ENCODE results near the gene SV2C. TPM values are rescaled to one million over a fixed set of nuclear protein-coding genes. Genes with fewer than 3 reads are reported as not detected.
"Not testable (repeated sequence)": the region's sequence is repeated elsewhere in the genome, so short reads cannot be mapped to it uniquely, and the experiment has no call there.

Gene SV2C
- total RNA-seq, 1 experiment from 2014 or later, result not detected

DNA sequence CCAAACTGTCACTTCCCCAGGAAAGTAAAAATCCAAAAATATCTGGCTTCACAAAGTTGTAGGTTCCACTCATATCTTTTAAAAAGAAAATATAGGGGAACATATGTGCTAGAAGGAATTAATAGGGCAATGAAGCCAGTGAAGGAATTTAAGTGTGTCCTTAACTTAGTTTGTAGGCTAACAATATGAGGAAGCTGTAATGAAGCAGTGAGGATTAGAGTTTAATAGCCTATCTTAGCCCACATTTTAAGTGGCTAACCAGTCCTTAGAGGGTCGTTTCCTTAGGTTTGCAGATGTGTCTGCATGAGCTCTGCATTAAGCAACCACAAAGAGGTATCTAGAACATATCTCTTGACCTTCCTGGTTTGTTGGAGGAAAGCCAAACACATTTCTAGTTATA, 218.7 kb downstream of the SV2C start:
- BruUV-seq (replicated peaks); DNase-seq (ENCODE audit: low read depth, low spot score); CTCF ChIA-PET: not testable (repeated sequence)

DNA sequence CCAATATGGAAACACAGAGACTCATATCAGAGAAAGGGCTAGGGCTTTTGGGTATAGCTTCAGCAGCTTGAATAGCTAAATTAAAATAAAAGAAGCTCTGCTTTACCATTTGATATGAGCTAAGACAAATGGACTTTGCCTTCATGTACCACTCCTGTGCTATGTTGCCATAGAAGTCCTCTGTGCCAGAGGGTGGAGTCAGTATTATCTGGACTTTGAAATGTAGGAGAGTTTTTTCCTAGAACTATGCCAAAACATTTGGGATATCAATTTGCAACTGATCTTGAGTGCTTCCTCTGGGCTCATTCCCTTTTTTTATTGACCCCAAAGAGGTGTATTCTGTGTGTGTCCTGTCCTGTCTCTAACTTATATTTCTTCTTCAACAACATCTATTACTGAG, 219.5 kb downstream of the SV2C start:
- RAD21 ChIA-PET (ENCODE audit: low non-redundant PET in 1 of 2, low total read pairs in 2 of 2, uncharacterized antibody in 2 of 2, unreplicated experiment in 2 of 2); H3K27me3 ChIP-seq (ENCODE audit: insufficient read depth, low read length); ATAC-seq; H4K20me1 ChIP-seq (ENCODE audit: insufficient read depth); BruUV-seq (replicated peaks); H3K4me3 ChIP-seq (replicated peaks in 1 of 2; ENCODE audit: low read depth in 1 of 2, low read length in 2 of 2); H2AFZ ChIP-seq (ENCODE audit: low read depth, low read length, poor library complexity, severe bottlenecking); DNase-seq (ENCODE audit: low read depth, low spot score); H3K9me3 ChIP-seq (ENCODE audit: control insufficient read depth in 1 of 2, insufficient read depth in 1 of 2, low read depth in 1 of 2, low read length in 2 of 2); H3K27ac ChIP-seq (ENCODE audit: low read depth, low read length); POLR2A ChIA-PET; CTCF ChIA-PET; H3K9ac ChIP-seq (ENCODE audit: low read length); H3K36me3 ChIP-seq (ENCODE audit: control insufficient read depth in 1 of 2, insufficient read depth in 2 of 2, low read length in 2 of 2); intact Hi-C loops (cut with micrococcal nuclease); H3K9me2 ChIP-seq (ENCODE audit: insufficient read depth); H3K4me1 ChIP-seq (ENCODE audit: control insufficient read depth in 1 of 2, insufficient read depth in 2 of 2, low read length in 2 of 2); H3K4me2 ChIP-seq (ENCODE audit: low read length); H3K79me2 ChIP-seq (ENCODE audit: insufficient read depth, low read length): not testable (repeated sequence)

More for the DNA sequence above, 218.7 kb downstream of the SV2C start:
- H3K4me3 ChIP-seq (replicated peaks in 1 of 2; ENCODE audit: low read depth in 1 of 2, low read length in 2 of 2); intact Hi-C loops (cut with micrococcal nuclease); RAD21 ChIA-PET (ENCODE audit: low non-redundant PET in 1 of 2, low total read pairs in 2 of 2, uncharacterized antibody in 2 of 2, unreplicated experiment in 2 of 2); H3K4me2 ChIP-seq (ENCODE audit: low read length); H4K20me1 ChIP-seq (ENCODE audit: insufficient read depth); H3K27ac ChIP-seq (ENCODE audit: low read depth, low read length); ATAC-seq; H3K36me3 ChIP-seq (ENCODE audit: control insufficient read depth in 1 of 2, insufficient read depth in 2 of 2, low read length in 2 of 2); H3K27me3 ChIP-seq (ENCODE audit: insufficient read depth, low read length); H3K9me3 ChIP-seq (ENCODE audit: control insufficient read depth in 1 of 2, insufficient read depth in 1 of 2, low read depth in 1 of 2, low read length in 2 of 2); H3K9me2 ChIP-seq (ENCODE audit: insufficient read depth); H2AFZ ChIP-seq (ENCODE audit: low read depth, low read length, poor library complexity, severe bottlenecking); POLR2A ChIA-PET; H3K9ac ChIP-seq (ENCODE audit: low read length); H3K79me2 ChIP-seq (ENCODE audit: insufficient read depth, low read length); H3K4me1 ChIP-seq (ENCODE audit: control insufficient read depth in 1 of 2, insufficient read depth in 2 of 2, low read length in 2 of 2): not testable (repeated sequence)

DNA sequence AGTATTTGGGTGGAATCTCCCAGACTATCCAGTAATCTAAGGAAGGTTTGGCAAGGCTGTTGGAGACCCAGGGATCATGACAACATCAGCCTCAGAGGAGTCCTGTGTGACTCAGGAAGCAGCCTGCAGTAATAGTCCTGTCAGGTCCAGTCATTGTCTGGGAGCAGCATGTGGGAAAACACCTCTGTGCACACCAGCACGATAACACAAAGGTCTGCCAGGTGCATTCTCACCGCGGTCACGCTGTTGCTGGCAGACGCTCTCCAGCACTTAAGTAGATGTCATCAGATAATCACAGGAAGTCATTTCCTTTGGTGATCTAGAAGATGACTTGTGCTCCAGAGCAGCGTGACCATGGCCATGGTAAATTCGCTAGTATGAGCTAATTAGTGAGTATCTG, 220.7 kb downstream of the SV2C start:
- Histone ChIP-seq H3K4me1 (ENCODE audit: control insufficient read depth in 1 of 2, insufficient read depth in 2 of 2, low read length in 2 of 2) (no peaks in the 10 kb centered on the region), H3K36me3 (ENCODE audit: control insufficient read depth in 1 of 2, insufficient read depth in 2 of 2, low read length in 2 of 2) (no peaks in the 10 kb centered on the region), H3K9me3 (ENCODE audit: control insufficient read depth in 1 of 2, insufficient read depth in 1 of 2, low read depth in 1 of 2, low read length in 2 of 2) (no peaks in the 10 kb centered on the region), H3K79me2 (ENCODE audit: insufficient read depth, low read length) (no peaks in the 10 kb centered on the region), H3K27me3 (ENCODE audit: insufficient read depth, low read length) (no peaks in the 10 kb centered on the region), H3K9me2 (ENCODE audit: insufficient read depth) (no peaks in the 10 kb centered on the region), H4K20me1 (ENCODE audit: insufficient read depth) (no peaks in the 10 kb centered on the region), H3K4me2 (ENCODE audit: low read length) (no peak overlapping the region), H3K9ac (ENCODE audit: low read length) (no peak overlapping the region), H3K4me3 (replicated peaks in 1 of 2; ENCODE audit: low read depth in 1 of 2, low read length in 2 of 2) (no peak overlapping the region), H3K27ac (ENCODE audit: low read depth, low read length) (no peak overlapping the region), H2AFZ (ENCODE audit: low read depth, low read length, poor library complexity, severe bottlenecking) (no peak overlapping the region)
- ChIA-PET RAD21 (ENCODE audit: low non-redundant PET in 1 of 2, low total read pairs in 2 of 2, uncharacterized antibody in 2 of 2, unreplicated experiment in 2 of 2) (no interaction called here), CTCF (no interaction called here), POLR2A (no interaction called here)
- BruUV-seq (replicated peaks), result no TSS peak
- ATAC-seq (no peak), DNase-seq (ENCODE audit: low read depth, low spot score) (no peak)
- TF ChIP-seq JUND (IDR thresholded peaks at IDR 0.05) (no peak), SP1 (IDR thresholded peaks at IDR 0.05; ENCODE audit: low read depth) (no peak), EZH2phosphoT487 (IDR thresholded peaks at IDR 0.05; ENCODE audit: borderline replicate concordance) (no peak), ZNF274 (IDR thresholded peaks at IDR 0.05; ENCODE audit: low read depth, low read length) (no peak), POLR2A (IDR thresholded peaks at IDR 0.05; ENCODE audit: borderline replicate concordance, extremely low read depth, insufficient read depth, insufficient read length) (no peak), SRF (IDR thresholded peaks at IDR 0.05; ENCODE audit: low read depth) (no peak), SIN3A (IDR thresholded peaks at IDR 0.05; ENCODE audit: low read depth) (no peak)
- TF ChIP-seq, protein P1, sequence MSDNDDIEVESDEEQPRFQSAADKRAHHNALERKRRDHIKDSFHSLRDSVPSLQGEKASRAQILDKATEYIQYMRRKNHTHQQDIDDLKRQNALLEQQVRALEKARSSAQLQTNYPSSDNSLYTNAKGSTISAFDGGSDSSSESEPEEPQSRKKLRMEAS (IDR thresholded peaks at IDR 0.05), result no peak
- TF ChIP-seq, protein P2, sequence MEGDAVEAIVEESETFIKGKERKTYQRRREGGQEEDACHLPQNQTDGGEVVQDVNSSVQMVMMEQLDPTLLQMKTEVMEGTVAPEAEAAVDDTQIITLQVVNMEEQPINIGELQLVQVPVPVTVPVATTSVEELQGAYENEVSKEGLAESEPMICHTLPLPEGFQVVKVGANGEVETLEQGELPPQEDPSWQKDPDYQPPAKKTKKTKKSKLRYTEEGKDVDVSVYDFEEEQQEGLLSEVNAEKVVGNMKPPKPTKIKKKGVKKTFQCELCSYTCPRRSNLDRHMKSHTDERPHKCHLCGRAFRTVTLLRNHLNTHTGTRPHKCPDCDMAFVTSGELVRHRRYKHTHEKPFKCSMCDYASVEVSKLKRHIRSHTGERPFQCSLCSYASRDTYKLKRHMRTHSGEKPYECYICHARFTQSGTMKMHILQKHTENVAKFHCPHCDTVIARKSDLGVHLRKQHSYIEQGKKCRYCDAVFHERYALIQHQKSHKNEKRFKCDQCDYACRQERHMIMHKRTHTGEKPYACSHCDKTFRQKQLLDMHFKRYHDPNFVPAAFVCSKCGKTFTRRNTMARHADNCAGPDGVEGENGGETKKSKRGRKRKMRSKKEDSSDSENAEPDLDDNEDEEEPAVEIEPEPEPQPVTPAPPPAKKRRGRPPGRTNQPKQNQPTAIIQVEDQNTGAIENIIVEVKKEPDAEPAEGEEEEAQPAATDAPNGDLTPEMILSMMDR (IDR thresholded peaks at IDR 0.05 in 2 of 3, conservative IDR thresholded peaks at IDR 0.05 in 1 of 3; ENCODE audit: borderline replicate concordance in 1 of 3, insufficient read depth in 1 of 3, low read depth in 2 of 3, low read length in 2 of 3), result no peak
- intact Hi-C loops (cut with micrococcal nuclease), result no loop called here

All from HCT116 (cell line).